ENCODE data around the gene CXCL1.

DNA sequence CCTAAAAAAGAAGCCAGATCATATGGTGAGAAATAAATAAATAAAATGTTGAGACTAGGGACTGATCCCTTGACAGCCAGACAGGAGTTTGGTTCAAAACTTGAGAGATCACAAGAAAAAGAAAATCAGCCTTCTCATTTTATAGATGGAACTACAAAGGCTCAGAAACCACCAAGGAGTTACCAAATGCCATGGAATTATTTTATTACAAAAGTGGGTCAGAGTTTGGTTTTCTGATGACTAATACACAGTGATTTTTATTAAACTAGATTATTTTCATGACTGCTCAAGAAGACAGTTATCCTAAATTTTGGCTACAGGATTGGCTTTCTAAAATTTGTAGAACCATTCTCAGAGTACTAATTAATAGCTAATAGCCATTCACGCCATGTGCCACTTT, 6.2 kb downstream of the CXCL1 start:
- TF ChIP-seq CTCF (IDR thresholded peaks at IDR 0.05; ENCODE audit: low read length) (no peak), EZH2phosphoT487 (IDR thresholded peaks at IDR 0.05; ENCODE audit: low read length) (no peak)
